ENCODE results near the gene LRCH1. TPM values are rescaled to one million over a fixed set of nuclear protein-coding genes. Genes with fewer than 3 reads are reported as not detected.

Gene LRCH1
- total and polyA plus RNA-seq, 2 of the 13 experiments (the other 11 are each of a cell fraction or from before 2014, with no cell fraction given): 4.1 to 12.6 TPM

GRCh38 chr13:46556418-46556779 is 3.4 kb downstream of the LRCH1 start (continued):
- TF ChIP-seq RXRB (CRISPR knock-in tag; IDR thresholded peaks at IDR 0.05; ENCODE audit: borderline replicate concordance): no peak

DNA sequence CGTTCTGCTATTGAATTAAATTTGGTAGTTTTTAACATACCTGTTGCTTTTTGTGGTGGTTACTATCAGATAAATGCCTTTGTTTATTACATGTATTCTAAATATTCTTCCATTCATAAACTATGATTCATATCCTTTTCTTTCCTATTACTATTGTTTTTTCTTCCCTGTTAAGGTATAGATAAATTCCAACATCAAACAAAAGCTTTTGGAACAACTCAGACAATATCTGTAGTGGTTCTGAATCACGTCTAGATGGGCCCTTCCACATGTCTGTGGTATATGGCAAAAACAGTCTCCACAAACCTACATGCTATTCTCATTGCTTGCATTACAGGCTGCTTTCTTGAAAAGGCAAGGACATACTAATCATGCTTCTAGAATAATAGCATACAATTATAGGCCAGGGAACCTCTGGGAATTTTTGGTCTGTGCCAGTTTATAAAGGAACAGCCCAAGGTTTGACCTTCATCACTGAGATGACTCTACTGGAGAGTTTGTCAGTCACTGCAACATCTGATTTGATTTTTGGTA is 6.4 kb downstream of the LRCH1 start:
- Histone ChIP-seq H3K27me3 (ENCODE audit: control insufficient read depth in 1 of 2, insufficient read depth in 2 of 2, low read length in 2 of 2) (no peaks in the 10 kb centered on the region), H3K9ac (ENCODE audit: insufficient read depth, low read depth, low read length) (no peak overlapping the region), H3K27ac (ENCODE audit: extremely low read length, insufficient read depth, low read length) (no peak overlapping the region), H3K4me2 (ENCODE audit: low read depth, low read length) (no peak overlapping the region), H3K4me1 (ENCODE audit: insufficient read depth, low read length) (peaks cover 48% of the 10 kb centered on the region), H3K79me2 (ENCODE audit: insufficient read depth, low read length) (peaks cover 95% of the 10 kb centered on the region), H3K4me3 (replicated peaks in 1 of 3; ENCODE audit: insufficient read depth in 1 of 3, low read depth in 2 of 3, low read length in 3 of 3) (no peak overlapping the region), H4K20me1 (ENCODE audit: insufficient read depth, low read length) (peaks cover 44% of the 10 kb centered on the region), H3K36me3 (replicated peaks in 1 of 2; ENCODE audit: control insufficient read depth in 1 of 2, insufficient read depth in 2 of 2, low read length in 2 of 2) (peaks cover 1 to 3% of the 10 kb centered on the region in 2 experiments; a peak in 1 of 5 replicates), H3K9me3 (ENCODE audit: low read length) (no peaks in the 10 kb centered on the region), H2AFZ (ENCODE audit: low read length) (no peak overlapping the region)
- in situ Hi-C loops (cut with HindIII; ENCODE audit: extremely low pct_ligation_motif_present, low pct_unique_long_range_greater_than_20kb): no loop called here
- intact Hi-C loops (cut with micrococcal nuclease; ENCODE audit: unreplicated experiment): loop anchor here (10.0 kb wide), 1 partner anchor 125 kb away; no protein-coding TSS in a partner anchor
- no peak for FAIRE-seq
- no TSS peak for BruUV-seq (replicated peaks)
- ChIA-PET CTCF (ENCODE audit: low intra/inter-chr PET ratio, low total read pairs) (no interaction called here), POLR2A (no interaction called here)
- TF ChIP-seq HNF4A (CRISPR knock-in tag; IDR thresholded peaks at IDR 0.05) (no peak), ZFYVE20 (CRISPR knock-in tag; IDR thresholded peaks at IDR 0.05; ENCODE audit: borderline replicate concordance, low read depth) (no peak), ZNF644 (CRISPR knock-in tag; IDR thresholded peaks at IDR 0.05; ENCODE audit: low read depth) (no peak)
- 92% methylated on average over 2 of the region's 2 CpGs for WGBS (ENCODE audit: low lambda C conversion rate)
- no peak for ATAC-seq
- no peak for DNase-seq (ENCODE audit: low spot score)

DNA sequence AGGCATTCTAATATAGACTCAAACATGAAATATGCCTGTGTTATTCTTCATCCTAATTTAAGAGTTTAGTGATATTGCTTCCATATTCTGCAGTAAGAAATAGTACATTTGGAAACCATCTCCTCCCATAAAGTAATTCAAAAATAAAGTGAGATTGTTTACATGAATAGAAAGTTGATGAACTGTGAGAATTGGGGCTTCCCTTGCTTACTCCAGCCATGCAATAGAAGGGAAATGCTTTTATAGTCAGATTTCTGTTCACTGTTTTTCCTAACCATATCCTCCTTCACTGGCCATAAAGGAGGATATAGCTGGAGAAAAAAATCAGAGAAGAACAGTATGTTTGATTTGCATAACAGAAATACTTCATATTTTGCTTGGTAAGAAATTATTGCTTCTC is 7.8 kb downstream of the LRCH1 start:
- Histone ChIP-seq H3K9me3 (ENCODE audit: low read length) (no peaks in the 10 kb centered on the region), H3K4me2 (ENCODE audit: low read depth, low read length) (no peak overlapping the region), H3K27ac (ENCODE audit: extremely low read length, insufficient read depth, low read length) (no peak overlapping the region), H3K79me2 (ENCODE audit: insufficient read depth, low read length) (peaks cover 93% of the 10 kb centered on the region), H3K4me1 (ENCODE audit: insufficient read depth, low read length) (peaks cover 38% of the 10 kb centered on the region), H4K20me1 (ENCODE audit: insufficient read depth, low read length) (peaks cover 51% of the 10 kb centered on the region), H3K36me3 (replicated peaks in 1 of 2; ENCODE audit: control insufficient read depth in 1 of 2, insufficient read depth in 2 of 2, low read length in 2 of 2) (peaks cover 1 to 3% of the 10 kb centered on the region in 2 experiments; a peak in 1 of 5 replicates), H3K9ac (ENCODE audit: insufficient read depth, low read depth, low read length) (no peak overlapping the region), H3K4me3 (replicated peaks in 1 of 3; ENCODE audit: insufficient read depth in 1 of 3, low read depth in 2 of 3, low read length in 3 of 3) (no peak overlapping the region), H2AFZ (ENCODE audit: low read length) (no peak overlapping the region), H3K27me3 (ENCODE audit: control insufficient read depth in 1 of 2, insufficient read depth in 2 of 2, low read length in 2 of 2) (no peaks in the 10 kb centered on the region)
- ChIA-PET POLR2A (no interaction called here), CTCF (ENCODE audit: low intra/inter-chr PET ratio, low total read pairs) (no interaction called here)
- in situ Hi-C loops (cut with HindIII; ENCODE audit: extremely low pct_ligation_motif_present, low pct_unique_long_range_greater_than_20kb) (no loop called here), intact Hi-C loops (cut with micrococcal nuclease; ENCODE audit: unreplicated experiment) (no loop called here)
- DNase-seq (ENCODE audit: low spot score): no peak
- BruUV-seq (replicated peaks): no TSS peak
- ATAC-seq: no peak
- FAIRE-seq: no peak
- no peak for TF ChIP-seq ZNF329 (CRISPR knock-in tag; IDR thresholded peaks at IDR 0.05; ENCODE audit: low read depth)
- TF ChIP-seq, protein P1, sequence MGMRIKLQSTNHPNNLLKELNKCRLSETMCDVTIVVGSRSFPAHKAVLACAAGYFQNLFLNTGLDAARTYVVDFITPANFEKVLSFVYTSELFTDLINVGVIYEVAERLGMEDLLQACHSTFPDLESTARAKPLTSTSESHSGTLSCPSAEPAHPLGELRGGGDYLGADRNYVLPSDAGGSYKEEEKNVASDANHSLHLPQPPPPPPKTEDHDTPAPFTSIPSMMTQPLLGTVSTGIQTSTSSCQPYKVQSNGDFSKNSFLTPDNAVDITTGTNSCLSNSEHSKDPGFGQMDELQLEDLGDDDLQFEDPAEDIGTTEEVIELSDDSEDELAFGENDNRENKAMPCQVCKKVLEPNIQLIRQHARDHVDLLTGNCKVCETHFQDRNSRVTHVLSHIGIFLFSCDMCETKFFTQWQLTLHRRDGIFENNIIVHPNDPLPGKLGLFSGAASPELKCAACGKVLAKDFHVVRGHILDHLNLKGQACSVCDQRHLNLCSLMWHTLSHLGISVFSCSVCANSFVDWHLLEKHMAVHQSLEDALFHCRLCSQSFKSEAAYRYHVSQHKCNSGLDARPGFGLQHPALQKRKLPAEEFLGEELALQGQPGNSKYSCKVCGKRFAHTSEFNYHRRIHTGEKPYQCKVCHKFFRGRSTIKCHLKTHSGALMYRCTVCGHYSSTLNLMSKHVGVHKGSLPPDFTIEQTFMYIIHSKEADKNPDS (CRISPR knock-in tag; IDR thresholded peaks at IDR 0.05): no peak
- TF ChIP-seq ZKSCAN8 (CRISPR knock-in tag; IDR thresholded peaks at IDR 0.05; ENCODE audit: borderline replicate concordance): no peak
- TF ChIP-seq, protein P2, sequence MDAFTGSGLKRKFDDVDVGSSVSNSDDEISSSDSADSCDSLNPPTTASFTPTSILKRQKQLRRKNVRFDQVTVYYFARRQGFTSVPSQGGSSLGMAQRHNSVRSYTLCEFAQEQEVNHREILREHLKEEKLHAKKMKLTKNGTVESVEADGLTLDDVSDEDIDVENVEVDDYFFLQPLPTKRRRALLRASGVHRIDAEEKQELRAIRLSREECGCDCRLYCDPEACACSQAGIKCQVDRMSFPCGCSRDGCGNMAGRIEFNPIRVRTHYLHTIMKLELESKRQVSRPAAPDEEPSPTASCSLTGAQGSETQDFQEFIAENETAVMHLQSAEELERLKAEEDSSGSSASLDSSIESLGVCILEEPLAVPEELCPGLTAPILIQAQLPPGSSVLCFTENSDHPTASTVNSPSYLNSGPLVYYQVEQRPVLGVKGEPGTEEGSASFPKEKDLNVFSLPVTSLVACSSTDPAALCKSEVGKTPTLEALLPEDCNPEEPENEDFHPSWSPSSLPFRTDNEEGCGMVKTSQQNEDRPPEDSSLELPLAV (CRISPR knock-in tag; conservative IDR thresholded peaks at IDR 0.05; ENCODE audit: low read depth): no peak
- no peak for TF ChIP-seq MXD4 (CRISPR knock-in tag; IDR thresholded peaks at IDR 0.05)
- no peak for TF ChIP-seq WIZ (CRISPR knock-in tag; IDR thresholded peaks at IDR 0.05)
- TF ChIP-seq ZNF576 (CRISPR knock-in tag; IDR thresholded peaks at IDR 0.05): no peak
- TF ChIP-seq REL (CRISPR knock-in tag; conservative IDR thresholded peaks at IDR 0.05): no peak
- TF ChIP-seq POGZ (CRISPR knock-in tag; IDR thresholded peaks at IDR 0.05): no peak

All from HepG2 (cell line).